Osteocyte (in vitro differentiated cells): Measurements from ENCODE around the gene ARFIP2. TPM values are rescaled to one million over a fixed set of nuclear protein-coding genes. Genes with fewer than 3 reads are reported as not detected.

Experiments
- DNase-seq: peaks from one replicate; pipeline ENCODE4 v3.0.0; 2021; ENCODE audit warnings: mixed read lengths; ENCODE audit not compliant: unreplicated experiment; ENCODE audit errors: extremely low spot score
- H3K27ac Mint-ChIP-seq: one replicate; pipeline ENCODE4 v1.8.0; 2021; ENCODE audit warnings: mild to moderate bottlenecking, mixed read lengths; ENCODE audit not compliant: unreplicated experiment
- H3K27me3 Mint-ChIP-seq: one replicate; pipeline ENCODE4 v1.8.0; 2021; ENCODE audit warnings: mixed read lengths; ENCODE audit not compliant: unreplicated experiment
- H3K36me3 Mint-ChIP-seq: one replicate; pipeline ENCODE4 v1.8.0; 2021; ENCODE audit warnings: mixed read lengths; ENCODE audit not compliant: unreplicated experiment
- H3K4me1 Mint-ChIP-seq: one replicate; pipeline ENCODE4 v1.8.0; 2021; ENCODE audit warnings: mixed read lengths; ENCODE audit not compliant: unreplicated experiment
- H3K4me3 Mint-ChIP-seq: one replicate; pipeline ENCODE4 v1.8.0; 2021; ENCODE audit warnings: mild to moderate bottlenecking, moderate library complexity, mixed read lengths; ENCODE audit not compliant: unreplicated experiment
- H3K9me3 Mint-ChIP-seq: one replicate; pipeline ENCODE4 v1.8.0; 2021; ENCODE audit warnings: mixed read lengths; ENCODE audit not compliant: unreplicated experiment
- total RNA-seq: library from RNA; stranded (reverse); gene quantifications from 2 replicates; pipeline ENCODE4 v1.2.1, GENCODE V29; 2021
- TF ChIP-seq, protein P1 (sequence below): fragments of 200-600 bp; sonication (generic); IDR thresholded peaks from 2 replicates; pipeline ENCODE4 v1.5.0; 2021; ENCODE audit warnings: antibody characterized with exemption, mild to moderate bottlenecking, moderate library complexity

Gene ARFIP2
- total RNA-seq, 1 donor from 2014 or later, result 64.6 TPM

- TF ChIP-seq, protein P1, sequence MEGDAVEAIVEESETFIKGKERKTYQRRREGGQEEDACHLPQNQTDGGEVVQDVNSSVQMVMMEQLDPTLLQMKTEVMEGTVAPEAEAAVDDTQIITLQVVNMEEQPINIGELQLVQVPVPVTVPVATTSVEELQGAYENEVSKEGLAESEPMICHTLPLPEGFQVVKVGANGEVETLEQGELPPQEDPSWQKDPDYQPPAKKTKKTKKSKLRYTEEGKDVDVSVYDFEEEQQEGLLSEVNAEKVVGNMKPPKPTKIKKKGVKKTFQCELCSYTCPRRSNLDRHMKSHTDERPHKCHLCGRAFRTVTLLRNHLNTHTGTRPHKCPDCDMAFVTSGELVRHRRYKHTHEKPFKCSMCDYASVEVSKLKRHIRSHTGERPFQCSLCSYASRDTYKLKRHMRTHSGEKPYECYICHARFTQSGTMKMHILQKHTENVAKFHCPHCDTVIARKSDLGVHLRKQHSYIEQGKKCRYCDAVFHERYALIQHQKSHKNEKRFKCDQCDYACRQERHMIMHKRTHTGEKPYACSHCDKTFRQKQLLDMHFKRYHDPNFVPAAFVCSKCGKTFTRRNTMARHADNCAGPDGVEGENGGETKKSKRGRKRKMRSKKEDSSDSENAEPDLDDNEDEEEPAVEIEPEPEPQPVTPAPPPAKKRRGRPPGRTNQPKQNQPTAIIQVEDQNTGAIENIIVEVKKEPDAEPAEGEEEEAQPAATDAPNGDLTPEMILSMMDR, result no peak
- H3K27me3 Mint-ChIP-seq, result no peaks in the 10 kb centered on the region
- H3K9me3 Mint-ChIP-seq, result no peaks in the 10 kb centered on the region
- no peak overlapping the region for H3K4me3 Mint-ChIP-seq
- H3K4me1 Mint-ChIP-seq, result peaks cover 8% of the 10 kb centered on the region
- DNase-seq, result no peak
- no peak overlapping the region for H3K27ac Mint-ChIP-seq
- peaks cover 4% of the 10 kb centered on the region for H3K36me3 Mint-ChIP-seq
These were observed 21.3 kb upstream of the ARFIP2 start for GRCh38 chr11:6502382-6502781.

DNA sequence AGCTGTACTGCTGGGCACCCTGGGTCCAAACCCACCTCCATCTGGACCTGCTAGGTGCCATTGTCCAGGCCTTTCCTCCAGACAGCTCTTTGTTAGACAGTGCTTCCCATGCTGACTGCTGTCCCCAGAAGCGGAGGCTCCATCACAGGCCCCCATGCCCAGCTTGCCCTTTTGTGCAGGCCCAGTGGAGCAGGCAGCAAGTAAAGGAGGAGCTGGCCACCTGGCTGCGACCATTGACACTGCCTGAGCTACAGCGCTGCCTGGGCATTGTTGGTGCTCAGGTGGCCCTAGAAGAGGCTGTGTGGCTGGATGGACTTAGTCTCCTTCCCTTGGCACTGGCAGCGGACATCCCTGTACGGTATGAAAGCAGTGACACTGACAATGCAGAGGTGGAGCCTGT lies 17.4 kb upstream of the ARFIP2 start:
- no peak for DNase-seq
- H3K27ac Mint-ChIP-seq, result no peak overlapping the region
- H3K36me3 Mint-ChIP-seq, result peaks cover 12% of the 10 kb centered on the region
- no peaks in the 10 kb centered on the region for H3K9me3 Mint-ChIP-seq
- H3K27me3 Mint-ChIP-seq, result no peaks in the 10 kb centered on the region
- H3K4me1 Mint-ChIP-seq, result peaks cover 6% of the 10 kb centered on the region
- H3K4me3 Mint-ChIP-seq, result no peak overlapping the region
- TF ChIP-seq, protein P1, result no peak

DNA sequence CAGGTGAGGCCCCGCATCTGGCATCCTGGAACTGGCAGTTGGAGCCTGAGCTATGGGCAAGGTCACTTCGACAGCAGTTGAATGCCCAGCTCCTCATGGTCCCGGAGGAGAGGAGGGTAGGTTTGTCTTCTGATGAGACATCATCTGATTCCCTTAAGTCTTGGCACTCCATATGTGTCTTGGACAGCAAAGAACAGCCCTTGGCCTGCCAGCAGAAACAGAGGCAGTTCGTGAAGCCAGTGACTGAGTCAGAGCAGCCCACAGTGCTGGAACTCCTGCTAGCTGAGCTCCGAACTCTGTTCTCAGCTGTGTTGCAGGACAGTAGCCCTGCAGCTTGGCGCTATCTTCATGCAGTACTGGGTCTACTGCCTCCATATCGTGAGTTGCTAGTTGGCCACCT lies 17.0 kb upstream of the ARFIP2 start:
- H3K27me3 Mint-ChIP-seq, result no peaks in the 10 kb centered on the region
- H3K27ac Mint-ChIP-seq, result no peak overlapping the region
- DNase-seq, result no peak
- no peak overlapping the region for H3K4me3 Mint-ChIP-seq
- H3K4me1 Mint-ChIP-seq, result peaks cover 6% of the 10 kb centered on the region
- H3K36me3 Mint-ChIP-seq, result peaks cover 13% of the 10 kb centered on the region
- TF ChIP-seq, protein P1, result no peak
- no peaks in the 10 kb centered on the region for H3K9me3 Mint-ChIP-seq

DNA sequence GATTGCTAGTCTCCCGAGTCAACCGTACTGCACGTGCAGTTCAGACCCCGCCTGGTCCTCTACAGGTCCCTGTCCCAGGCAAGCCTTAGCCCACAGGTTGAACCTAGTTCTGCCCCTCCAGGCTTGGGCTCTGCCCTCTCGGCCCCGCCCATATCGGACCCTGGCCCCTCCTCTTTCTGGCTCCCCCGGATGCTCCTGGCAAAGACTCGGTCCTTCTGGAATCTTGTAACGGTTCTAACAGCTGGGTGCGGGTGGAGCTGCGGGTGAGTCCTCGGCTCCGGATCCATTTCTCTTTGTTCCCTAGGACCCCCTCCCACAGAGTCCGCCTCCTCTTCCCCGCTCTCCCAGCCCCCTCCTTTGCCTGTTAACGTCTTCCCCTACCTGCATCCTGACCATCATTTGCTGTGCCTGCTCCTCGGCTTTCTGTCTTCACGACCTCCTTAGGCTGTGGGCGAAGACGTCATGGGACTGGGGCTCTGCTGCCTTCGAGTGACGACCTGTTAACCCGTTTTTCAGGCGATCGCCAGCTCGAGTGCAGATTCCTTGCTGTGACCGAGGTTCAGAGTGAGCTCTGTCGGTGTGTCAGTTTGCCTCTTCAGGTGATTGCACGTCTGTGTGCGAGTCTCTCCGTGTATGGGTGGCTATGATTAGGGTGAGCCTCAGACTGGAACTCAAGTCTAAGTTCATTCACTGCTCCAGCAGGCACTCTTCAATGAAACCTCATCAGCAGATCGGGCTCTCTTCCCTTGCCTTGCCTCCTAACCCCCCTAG lies 16.1 kb upstream of the ARFIP2 start, which contains the start of gene DNHD1:
TSS of gene DNHD1 (plus strand) at position 212 of the 771 bp plus-strand sequence. CDS start 936 bp downstream, outside the sequence.
- Mint-ChIP-seq H3K4me3 (no peak within 1 kb of the TSS), H3K4me1 (peaks cover 6% of the 10 kb centered on the region), H3K27ac (no peak within 1 kb of the TSS), H3K9me3 (no peaks in the 10 kb centered on the region), H3K36me3 (peaks cover 12% of the 10 kb centered on the region), H3K27me3 (no peaks in the 10 kb centered on the region)
- TF ChIP-seq, protein P1, result no peak
- DNase-seq, result no peak

DNA sequence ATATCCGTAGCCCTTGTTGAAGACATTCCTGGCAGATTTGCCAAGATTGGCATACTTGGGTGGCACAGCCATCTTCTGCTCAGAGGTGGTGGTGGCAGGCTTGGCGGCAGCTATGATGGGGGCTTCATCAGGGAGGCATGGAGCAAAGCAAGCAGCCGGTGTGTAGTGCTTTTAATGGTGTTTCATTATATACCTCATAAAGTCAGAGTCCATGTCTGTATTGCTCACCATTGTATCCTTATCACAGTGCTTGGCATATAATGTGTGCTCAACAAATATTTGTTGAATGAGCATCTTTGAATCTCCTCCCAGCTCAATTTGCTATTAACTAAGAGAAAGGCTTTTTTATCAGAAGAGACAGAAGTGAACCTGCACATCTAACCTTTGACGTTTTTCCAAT lies 8.2 kb upstream of the ARFIP2 start:
- H3K27ac Mint-ChIP-seq, result no peak overlapping the region
- H3K27me3 Mint-ChIP-seq, result no peaks in the 10 kb centered on the region
- TF ChIP-seq, protein P1, result no peak
- H3K4me3 Mint-ChIP-seq, result no peak overlapping the region
- H3K9me3 Mint-ChIP-seq, result no peaks in the 10 kb centered on the region
- no peak for DNase-seq
- H3K4me1 Mint-ChIP-seq, result no peaks in the 10 kb centered on the region
- H3K36me3 Mint-ChIP-seq, result peaks cover 10% of the 10 kb centered on the region
